Measurements from ENCODE around the gene CNOT8. TPM values are rescaled to one million over a fixed set of nuclear protein-coding genes. Genes with fewer than 3 reads are reported as not detected.
"Not testable (repeated sequence)": the region's sequence is repeated elsewhere in the genome, so short reads cannot be mapped to it uniquely, and the experiment has no call there.

The CNOT8 gene
- 57.6 TPM for total RNA-seq

GRCh38 chr5:154858297-154858971 is at the start of gene CNOT8:
Gene CNOT8, plus strand, starts transcription at chr5:154858627. Its CDS starts 4,652 bp downstream, at chr5:154863279.
- DNase-seq, result peak; percentile 98

GRCh38 chr5:154811239-154811638 is 47.2 kb upstream of the CNOT8 start:
- DNase-seq, result no peak

- DNase-seq, result peak; percentile 43
Observed at GRCh38 chr5:154811653-154812465, 46.6 kb upstream of the CNOT8 start.

- DNase-seq, result no peak
Observed at GRCh38 chr5:154813158-154813557, 45.3 kb upstream of the CNOT8 start.

- DNase-seq, result no peak
Observed at GRCh38 chr5:154813736-154814135, 44.7 kb upstream of the CNOT8 start.

- no peak for DNase-seq
Observed at GRCh38 chr5:154815025-154815424, 43.4 kb upstream of the CNOT8 start.

GRCh38 chr5:154815684-154816247 is 42.7 kb upstream of the CNOT8 start:
- DNase-seq, result no peak

GRCh38 chr5:154816891-154817492 is 41.4 kb upstream of the CNOT8 start:
- no peak for DNase-seq

GRCh38 chr5:154817815-154818214 is 40.6 kb upstream of the CNOT8 start:
- DNase-seq, result no peak

GRCh38 chr5:154818471-154819116 is 39.8 kb upstream of the CNOT8 start:
- no peak for DNase-seq

GRCh38 chr5:154819546-154819945 is 38.9 kb upstream of the CNOT8 start:
- DNase-seq, result no peak

- no peak for DNase-seq
Observed at GRCh38 chr5:154820383-154820782, 38.0 kb upstream of the CNOT8 start.

- DNase-seq, result not testable (repeated sequence)
Observed at GRCh38 chr5:154822896-154823295, 35.5 kb upstream of the CNOT8 start.

GRCh38 chr5:154823605-154824004 is 34.8 kb upstream of the CNOT8 start:
- DNase-seq, result no peak

- DNase-seq, result no peak
Observed at GRCh38 chr5:154824070-154824469, 34.4 kb upstream of the CNOT8 start.

GRCh38 chr5:154829181-154829588 is 29.2 kb upstream of the CNOT8 start:
- no peak for DNase-seq

- DNase-seq, result no peak
Observed at GRCh38 chr5:154829589-154830218, 28.7 kb upstream of the CNOT8 start.

GRCh38 chr5:154830219-154830595 is 28.2 kb upstream of the CNOT8 start:
- DNase-seq, result no peak

- no peak for DNase-seq
Observed at GRCh38 chr5:154830596-154830995, 27.8 kb upstream of the CNOT8 start.

GRCh38 chr5:154831451-154831850 is 27.0 kb upstream of the CNOT8 start:
- DNase-seq, result no peak

GRCh38 chr5:154832804-154833203 is 25.6 kb upstream of the CNOT8 start:
- not testable (repeated sequence) for DNase-seq

GRCh38 chr5:154834053-154834452 is 24.4 kb upstream of the CNOT8 start:
- no peak for DNase-seq
